ENCODE results near the gene PGBD2. TPM values are rescaled to one million over a fixed set of nuclear protein-coding genes. Genes with fewer than 3 reads are reported as not detected.
A peak's percentile ranks its signal among the peaks of the same experiment; 100 is the strongest.

PGBD2 gene
- total and polyA plus RNA-seq, 2 of the 13 experiments (the other 11 are each of a cell fraction or from before 2014, with no cell fraction given) = 6.0 to 7.4 TPM

DNA sequence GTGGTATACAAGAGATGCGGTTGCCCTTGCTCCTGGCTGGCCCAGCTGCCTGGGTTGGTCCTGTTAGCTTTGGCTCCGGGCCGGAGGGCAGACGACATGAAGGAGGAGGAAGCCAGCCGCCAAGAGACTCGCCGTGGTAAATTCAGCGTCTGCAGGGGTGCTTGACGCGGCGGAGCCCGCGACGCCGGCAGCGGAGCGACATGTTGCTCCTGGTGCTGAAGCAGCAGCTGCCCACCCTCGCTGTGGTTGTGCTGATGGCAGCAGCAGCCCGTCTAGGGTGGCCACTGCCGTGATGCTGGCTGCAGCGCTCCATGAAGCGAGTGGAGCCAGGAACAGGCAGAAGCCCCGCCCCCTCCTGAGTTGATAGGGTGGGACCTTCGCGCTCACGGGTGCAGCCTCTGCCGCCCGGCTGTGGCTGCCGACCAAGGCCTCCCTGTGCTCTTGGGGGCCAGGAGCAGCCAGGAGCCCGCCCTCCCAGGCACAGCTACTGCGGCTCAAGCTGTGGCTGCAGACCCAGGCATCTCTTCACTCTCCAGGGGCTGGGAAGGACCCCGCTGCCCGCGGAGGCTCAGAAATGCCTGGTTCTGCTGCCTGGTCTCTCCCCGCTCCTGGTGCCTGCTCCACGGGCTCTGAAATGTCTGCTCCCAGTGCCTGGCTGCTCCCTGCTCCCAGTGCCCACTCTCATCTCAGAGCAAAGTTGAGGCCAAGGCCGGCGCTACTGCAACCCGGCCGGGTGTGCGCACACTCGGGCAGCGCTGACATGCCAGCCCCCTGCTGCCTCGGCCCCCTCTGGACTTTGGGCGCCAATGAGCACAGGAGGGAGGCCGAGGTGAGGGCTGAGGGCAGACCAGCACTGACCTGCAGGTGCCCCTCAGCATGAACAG, 42.8 kb upstream of the PGBD2 start (continued):
- TF ChIP-seq SAFB2 (CRISPR knock-in tag; IDR thresholded peaks at IDR 0.05; ENCODE audit: borderline replicate concordance, low read depth) (no peak), ZNF607 (CRISPR knock-in tag; IDR thresholded peaks at IDR 0.05; ENCODE audit: borderline replicate concordance) (peak; percentile 59; the same call in 1 of the 2 replicates), MIXL1 (CRISPR knock-in tag; IDR thresholded peaks at IDR 0.05) (no peak), HHEX (CRISPR knock-in tag; IDR thresholded peaks at IDR 0.05) (no peak), YY1 (IDR thresholded peaks at IDR 0.05; ENCODE audit: insufficient read depth, insufficient replicate concordance, low read depth, low read length) (peak; percentile 51), FLYWCH1 (CRISPR knock-in tag; IDR thresholded peaks at IDR 0.05) (no peak), ZNF589 (CRISPR knock-in tag; conservative IDR thresholded peaks at IDR 0.05) (no peak), FOXC1 (CRISPR knock-in tag; IDR thresholded peaks at IDR 0.05; ENCODE audit: borderline replicate concordance) (peak; percentile 94), ZNF510 (CRISPR knock-in tag; IDR thresholded peaks at IDR 0.05; ENCODE audit: low read depth) (no peak), ZNF44 (CRISPR knock-in tag; IDR thresholded peaks at IDR 0.05) (peak; percentile 42; the same call in 1 of the 2 replicates), ZNF136 (CRISPR knock-in tag; IDR thresholded peaks at IDR 0.05; ENCODE audit: low read depth) (no peak), ZNF614 (CRISPR knock-in tag; IDR thresholded peaks at IDR 0.05; ENCODE audit: borderline replicate concordance) (no peak; the same call in 1 of the 2 replicates), ZNF652 (CRISPR knock-in tag; IDR thresholded peaks at IDR 0.05; ENCODE audit: borderline replicate concordance, low read depth) (no peak), IKZF5 (CRISPR knock-in tag; IDR thresholded peaks at IDR 0.05) (peak; percentile 74; the same call in 1 of the 2 replicates), JUN (CRISPR knock-in tag; IDR thresholded peaks at IDR 0.05) (no peak), UBTF (CRISPR knock-in tag; IDR thresholded peaks at IDR 0.05) (peak; percentile 96), NR2F1 (CRISPR knock-in tag; IDR thresholded peaks at IDR 0.05) (peak in 1 of 2 experiments; percentile 54; a peak in 1 of 4 replicates), HNRNPUL1 (IDR thresholded peaks at IDR 0.05; ENCODE audit: low read depth, low read length) (no peak)
- TF ChIP-seq, protein P1, sequence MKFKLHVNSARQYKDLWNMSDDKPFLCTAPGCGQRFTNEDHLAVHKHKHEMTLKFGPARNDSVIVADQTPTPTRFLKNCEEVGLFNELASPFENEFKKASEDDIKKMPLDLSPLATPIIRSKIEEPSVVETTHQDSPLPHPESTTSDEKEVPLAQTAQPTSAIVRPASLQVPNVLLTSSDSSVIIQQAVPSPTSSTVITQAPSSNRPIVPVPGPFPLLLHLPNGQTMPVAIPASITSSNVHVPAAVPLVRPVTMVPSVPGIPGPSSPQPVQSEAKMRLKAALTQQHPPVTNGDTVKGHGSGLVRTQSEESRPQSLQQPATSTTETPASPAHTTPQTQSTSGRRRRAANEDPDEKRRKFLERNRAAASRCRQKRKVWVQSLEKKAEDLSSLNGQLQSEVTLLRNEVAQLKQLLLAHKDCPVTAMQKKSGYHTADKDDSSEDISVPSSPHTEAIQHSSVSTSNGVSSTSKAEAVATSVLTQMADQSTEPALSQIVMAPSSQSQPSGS (CRISPR knock-in tag; IDR thresholded peaks at IDR 0.05) = no peak
- TF ChIP-seq, protein P2, sequence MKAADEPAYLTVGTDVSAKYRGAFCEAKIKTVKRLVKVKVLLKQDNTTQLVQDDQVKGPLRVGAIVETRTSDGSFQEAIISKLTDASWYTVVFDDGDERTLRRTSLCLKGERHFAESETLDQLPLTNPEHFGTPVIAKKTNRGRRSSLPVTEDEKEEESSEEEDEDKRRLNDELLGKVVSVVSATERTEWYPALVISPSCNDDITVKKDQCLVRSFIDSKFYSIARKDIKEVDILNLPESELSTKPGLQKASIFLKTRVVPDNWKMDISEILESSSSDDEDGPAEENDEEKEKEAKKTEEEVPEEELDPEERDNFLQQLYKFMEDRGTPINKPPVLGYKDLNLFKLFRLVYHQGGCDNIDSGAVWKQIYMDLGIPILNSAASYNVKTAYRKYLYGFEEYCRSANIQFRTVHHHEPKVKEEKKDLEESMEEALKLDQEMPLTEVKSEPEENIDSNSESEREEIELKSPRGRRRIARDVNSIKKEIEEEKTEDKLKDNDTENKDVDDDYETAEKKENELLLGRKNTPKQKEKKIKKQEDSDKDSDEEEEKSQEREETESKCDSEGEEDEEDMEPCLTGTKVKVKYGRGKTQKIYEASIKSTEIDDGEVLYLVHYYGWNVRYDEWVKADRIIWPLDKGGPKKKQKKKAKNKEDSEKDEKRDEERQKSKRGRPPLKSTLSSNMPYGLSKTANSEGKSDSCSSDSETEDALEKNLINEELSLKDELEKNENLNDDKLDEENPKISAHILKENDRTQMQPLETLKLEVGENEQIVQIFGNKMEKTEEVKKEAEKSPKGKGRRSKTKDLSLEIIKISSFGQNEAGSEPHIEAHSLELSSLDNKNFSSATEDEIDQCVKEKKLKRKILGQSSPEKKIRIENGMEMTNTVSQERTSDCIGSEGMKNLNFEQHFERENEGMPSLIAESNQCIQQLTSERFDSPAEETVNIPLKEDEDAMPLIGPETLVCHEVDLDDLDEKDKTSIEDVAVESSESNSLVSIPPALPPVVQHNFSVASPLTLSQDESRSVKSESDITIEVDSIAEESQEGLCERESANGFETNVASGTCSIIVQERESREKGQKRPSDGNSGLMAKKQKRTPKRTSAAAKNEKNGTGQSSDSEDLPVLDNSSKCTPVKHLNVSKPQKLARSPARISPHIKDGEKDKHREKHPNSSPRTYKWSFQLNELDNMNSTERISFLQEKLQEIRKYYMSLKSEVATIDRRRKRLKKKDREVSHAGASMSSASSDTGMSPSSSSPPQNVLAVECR (CRISPR knock-in tag; IDR thresholded peaks at IDR 0.05; ENCODE audit: borderline replicate concordance) = peak; percentile 75

Measured in HepG2 (cell line).